ENCODE data around the gene UQCRC1.

- TF ChIP-seq CTCF (IDR thresholded peaks at IDR 0.05) (peak; percentile 29 to 66 (median 29)), POLR2A (IDR thresholded peaks at IDR 0.05) (no peak)
These were observed 46.8 kb upstream of the UQCRC1 start for GRCh38 chr3:48656061-48656840.

All from breast epithelium (tissue), 3 donors.